Upper lobe of left lung (tissue), 6 donors: Measurements from ENCODE around the gene CADM3. TPM values are rescaled to one million over a fixed set of nuclear protein-coding genes. Genes with fewer than 3 reads are reported as not detected.

Experiments
- ATAC-seq, 2 donors: fragments of 200-7000 bp; cut with Tn5 transposase; one replicate each; pipeline ENCODE4 v1.9.1; 2022; ENCODE audit warnings: mild to moderate bottlenecking in 2 of 2, moderate library complexity in 2 of 2; ENCODE audit not compliant: low FRiP score in 2 of 2
- DNase-seq, 2 donors: peaks; one replicate each; pipeline ENCODE4 v3.0.0-alpha.2; 2019 to 2020
- H3K27ac ChIP-seq, 4 donors: fragments of 200-600 bp; sonication (generic); one replicate each; pipeline ENCODE4 v1.5.1; 2016 to 2019
- H3K27me3 ChIP-seq, 4 donors: fragments of 200-600 bp; sonication (generic); one replicate each; pipeline ENCODE4 v1.5.1; 2017 to 2019
- H3K36me3 ChIP-seq, 4 donors: fragments of 200-600 bp; sonication (generic); one replicate each; pipeline ENCODE4 v1.5.1; 2016 to 2019
- H3K4me1 ChIP-seq, 4 donors: fragments of 200-600 bp; sonication (generic); one replicate each; pipeline ENCODE4 v1.5.1; 2018 to 2019
- H3K4me3 ChIP-seq, 4 donors: fragments of 200-600 bp; sonication (generic); one replicate each; pipeline ENCODE4 v1.5.1; 2017 to 2019; ENCODE audit warnings: mild to moderate bottlenecking in 2 of 4, moderate library complexity in 1 of 4
- H3K9me3 ChIP-seq, 4 donors: fragments of 200-600 bp; sonication (generic); one replicate each; pipeline ENCODE4 v1.5.1; 2018 to 2019
- CTCF ChIP-seq, 6 experiments: fragments of 450-650 bp in 4 of 6; fragments of 200-600 bp in 2 of 6; sonication (generic) in 2 of 6; IDR thresholded peaks; one replicate each; pipeline ENCODE4 v1.5.1; 2016 to 2019; ENCODE audit warnings: antibody characterized with exemption in 6 of 6
- EP300 ChIP-seq, 4 donors: sonication (generic); formaldehyde crosslinking; IDR thresholded peaks; one replicate each; pipeline ENCODE4 v1.5.1; 2017; ENCODE audit warnings: antibody characterized with exemption in 4 of 4, control low read depth in 2 of 4
- POLR2A ChIP-seq, 4 donors: fragments of 450-650 bp; IDR thresholded peaks; one replicate each; pipeline ENCODE4 v1.5.1; 2016 to 2017; ENCODE audit warnings: antibody characterized with exemption in 4 of 4, mild to moderate bottlenecking in 2 of 4
- POLR2AphosphoS5 ChIP-seq, 2 donors: sonication (generic); formaldehyde crosslinking; IDR thresholded peaks; one replicate each; pipeline ENCODE4 v1.5.1; 2017; ENCODE audit warnings: antibody characterized with exemption in 2 of 2
- WGBS, 2 donors: methylation state at CpG; one replicate each; pipeline ENCODE4 v1.1.5; 2017 to 2018; 5-methylcytosine and 5-hydroxymethylcytosine counted together
- total RNA-seq, 6 donors: library from RNA; depleted of rRNA in 4 of 6; stranded (reverse); fragments of >200 nt in 4 of 6; gene quantifications; one replicate each; pipeline versions ENCODE4 v1.1.0 to v1.2.1, GENCODE V29; 2016 to 2021
- donor health status: DM: no; HTN: no; CAD: no; lungs with moderate emphysema.
- donor health status: DM: no; HTN: yes; CAD: no; lungs with severe emphysema.

The CADM3 gene
- total RNA-seq, 6 donors from 2014 or later, result 0.98 to 16.0 (median 2.0) TPM

- WGBS, 2 donors, result 11 to 18% methylated on average over 3 of the region's 3 CpGs
- peaks cover 5 to 7% (median 6%) of the 10 kb centered on the region in 4 donors for H3K4me1 ChIP-seq
- TF ChIP-seq POLR2A (IDR thresholded peaks at IDR 0.05) (no peak), CTCF (IDR thresholded peaks at IDR 0.05) (no peak), POLR2AphosphoS5 (IDR thresholded peaks at IDR 0.05) (no peak), EP300 (IDR thresholded peaks at IDR 0.05) (no peak)
Observed at GRCh38 chr1:159177272-159177907, 6.0 kb downstream of the CADM3 start.

GRCh38 chr1:159179906-159180305 lies 8.5 kb downstream of the CADM3 start:
- no peaks in the 10 kb centered on the region for H3K4me1 ChIP-seq
- no peaks in the 10 kb centered on the region for H3K9me3 ChIP-seq
- no peaks in the 10 kb centered on the region for H3K36me3 ChIP-seq
- ATAC-seq (no peak), DNase-seq (no peak)
- no peak overlapping the region for H3K27ac ChIP-seq
- no peak for TF ChIP-seq POLR2AphosphoS5 (IDR thresholded peaks at IDR 0.05)
- TF ChIP-seq EP300 (IDR thresholded peaks at IDR 0.05), result no peak
- H3K4me3 ChIP-seq, result no peak overlapping the region
- no peaks in the 10 kb centered on the region for H3K27me3 ChIP-seq

More at GRCh38 chr1:159177272-159177907, 6.0 kb downstream of the CADM3 start:
- no peak overlapping the region for H3K4me3 ChIP-seq
- H3K27me3 ChIP-seq, result peaks cover 0 to 11% (median 4%) of the 10 kb centered on the region in 4 donors
- no peak overlapping the region for H3K27ac ChIP-seq
- H3K9me3 ChIP-seq, result no peaks in the 10 kb centered on the region
- H3K36me3 ChIP-seq, result no peaks in the 10 kb centered on the region
- DNase-seq (peak in 1 of 2 donors; percentile 34), ATAC-seq (peak; percentile 59 to 74)

- H3K27me3 ChIP-seq, result no peaks in the 10 kb centered on the region
- H3K9me3 ChIP-seq, result no peaks in the 10 kb centered on the region
- H3K4me3 ChIP-seq, result no peak overlapping the region
- no peak for ATAC-seq
- no peak for DNase-seq
- H3K27ac ChIP-seq, result no peak overlapping the region
- TF ChIP-seq EP300 (IDR thresholded peaks at IDR 0.05) (no peak), POLR2AphosphoS5 (IDR thresholded peaks at IDR 0.05) (no peak), POLR2A (IDR thresholded peaks at IDR 0.05) (no peak), CTCF (IDR thresholded peaks at IDR 0.05) (no peak)
- H3K36me3 ChIP-seq, result no peaks in the 10 kb centered on the region
- H3K4me1 ChIP-seq, result no peaks in the 10 kb centered on the region
- 95 to 97% methylated on average over 2 of the region's 2 CpGs for WGBS, 2 donors
Observed at GRCh38 chr1:159180516-159180915, 9.1 kb downstream of the CADM3 start.

GRCh38 chr1:159181328-159182024 lies 10.1 kb downstream of the CADM3 start:
- Histone ChIP-seq H3K36me3 (no peaks in the 10 kb centered on the region), H3K4me3 (no peak overlapping the region), H3K27ac (no peak overlapping the region), H3K9me3 (no peaks in the 10 kb centered on the region), H3K27me3 (no peaks in the 10 kb centered on the region), H3K4me1 (no peaks in the 10 kb centered on the region)
- ATAC-seq (no peak), DNase-seq (no peak)
- WGBS, 2 donors, result 29 to 45% methylated on average over 4 of the region's 4 CpGs
- TF ChIP-seq POLR2A (IDR thresholded peaks at IDR 0.05) (no peak), CTCF (IDR thresholded peaks at IDR 0.05) (no peak), EP300 (IDR thresholded peaks at IDR 0.05) (no peak), POLR2AphosphoS5 (IDR thresholded peaks at IDR 0.05) (no peak)

GRCh38 chr1:159184201-159184600 lies 12.8 kb downstream of the CADM3 start:
- H3K4me3 ChIP-seq, result no peak overlapping the region
- no peak overlapping the region for H3K27ac ChIP-seq
- WGBS, 2 donors, result 68 to 76% methylated on average over 2 of the region's 2 CpGs
- no peak for DNase-seq
- peaks cover 0 to 14% (median 6%) of the 10 kb centered on the region in 4 donors for H3K4me1 ChIP-seq
- no peak for ATAC-seq
- H3K9me3 ChIP-seq, result no peaks in the 10 kb centered on the region
- TF ChIP-seq EP300 (IDR thresholded peaks at IDR 0.05), result no peak
- no peak for TF ChIP-seq CTCF (IDR thresholded peaks at IDR 0.05)
- no peak for TF ChIP-seq POLR2A (IDR thresholded peaks at IDR 0.05)
- TF ChIP-seq POLR2AphosphoS5 (IDR thresholded peaks at IDR 0.05), result no peak
- H3K36me3 ChIP-seq, result no peaks in the 10 kb centered on the region
- no peaks in the 10 kb centered on the region for H3K27me3 ChIP-seq
